HepG2 (cell line): ENCODE measurements around the gene NPPB. TPM values are rescaled to one million over a fixed set of nuclear protein-coding genes. Genes with fewer than 3 reads are reported as not detected.

Source experiments
- AGO2 ChIP-seq: fragments of 200-400 bp; formaldehyde crosslinking; optimal IDR thresholded peaks from 2 replicates; pipeline ENCODE3; 2017; ENCODE audit warnings: mild to moderate bottlenecking, low read depth, low read length, moderate library complexity
- ARHGAP35 ChIP-seq: sonication (generic); formaldehyde crosslinking; IDR thresholded peaks from 2 replicates; pipeline ENCODE4 v1.9.0; 2022; ENCODE audit warnings: mild to moderate bottlenecking, inconsistent platforms, moderate library complexity, missing genetic modification reagents, borderline replicate concordance
- ATF1 ChIP-seq: IDR thresholded peaks from 2 replicates; pipeline ENCODE4 v1.6.1; 2016; ENCODE audit warnings: mild to moderate bottlenecking, control low read depth
- BRD4 ChIP-seq: sonication (generic); formaldehyde crosslinking; IDR thresholded peaks from 2 replicates; pipeline ENCODE4 v1.4.0; 2020; ENCODE audit warnings: missing genetic modification reagents
- HNRNPH1 ChIP-seq: fragments of 200-400 bp; formaldehyde crosslinking; optimal IDR thresholded peaks from 2 replicates; pipeline ENCODE3; 2017; ENCODE audit warnings: mild to moderate bottlenecking, low read depth, low read length
- NFATC3 ChIP-seq: sonication (generic); formaldehyde crosslinking; IDR thresholded peaks from 2 replicates; pipeline ENCODE4 v1.5.1; 2020; ENCODE audit warnings: mild to moderate bottlenecking, missing genetic modification reagents
- NFRKB ChIP-seq: fragments of 450-650 bp; IDR thresholded peaks from 2 replicates; pipeline ENCODE4 v1.6.1; 2017
- PCBP2 ChIP-seq: fragments of 200-400 bp; formaldehyde crosslinking; optimal IDR thresholded peaks from 2 replicates; pipeline ENCODE3; 2018; ENCODE audit warnings: low read length, low read depth; ENCODE audit not compliant: poor library complexity, severe bottlenecking
- PHF20 ChIP-seq: sonication (generic); formaldehyde crosslinking; IDR thresholded peaks from 2 replicates; pipeline ENCODE4 v1.5.0; 2020; ENCODE audit warnings: mild to moderate bottlenecking, missing genetic modification reagents
- PLRG1 ChIP-seq: fragments of 450-650 bp; conservative IDR thresholded peaks from 2 replicates; pipeline ENCODE4 v1.6.1; 2016
- SNRNP70 ChIP-seq: fragments of 200-400 bp; formaldehyde crosslinking; IDR thresholded peaks from 2 replicates; pipeline ENCODE4 v1.6.1; 2017; ENCODE audit warnings: mild to moderate bottlenecking, low read depth, low read length, moderate library complexity
- THAP11 ChIP-seq: IDR thresholded peaks from 2 replicates; pipeline ENCODE4 v1.6.1; 2016; ENCODE audit warnings: missing biosample characterization, missing genetic modification reagents
- ZBTB7A ChIP-seq: sonication (generic); formaldehyde crosslinking; IDR thresholded peaks from 2 replicates; pipeline ENCODE4 v1.8.0; 2022; ENCODE audit warnings: mild to moderate bottlenecking, missing genetic modification reagents
- ZFP36L1 ChIP-seq: sonication (generic); formaldehyde crosslinking; IDR thresholded peaks from 2 replicates; pipeline ENCODE4 v1.8.0; 2022; ENCODE audit warnings: mild to moderate bottlenecking, missing genetic modification reagents, moderate library complexity
- ZNF282 ChIP-seq: fragments of 450-650 bp; IDR thresholded peaks from 2 replicates; pipeline ENCODE4 v1.6.1; 2018; ENCODE audit not compliant: partially characterized antibody
- ZNF431 ChIP-seq: sonication (generic); formaldehyde crosslinking; IDR thresholded peaks from 2 replicates; pipeline ENCODE4 v1.9.0; 2022; ENCODE audit warnings: missing genetic modification reagents, low read depth, mild to moderate bottlenecking, borderline replicate concordance
- ZNF678 ChIP-seq: sonication (generic); formaldehyde crosslinking; IDR thresholded peaks from 2 replicates; pipeline ENCODE4 v1.4.0; 2020; ENCODE audit warnings: mild to moderate bottlenecking, missing genetic modification reagents
- ZNF792 ChIP-seq: IDR thresholded peaks from 2 replicates; pipeline ENCODE4 v1.6.1; 2016
- ZSCAN12 ChIP-seq: sonication (generic); formaldehyde crosslinking; IDR thresholded peaks from 2 replicates; pipeline ENCODE4 v1.9.0; 2021; ENCODE audit warnings: mild to moderate bottlenecking, missing genetic modification reagents
- ZSCAN20 ChIP-seq: sonication (generic); formaldehyde crosslinking; IDR thresholded peaks from 2 replicates; pipeline ENCODE4 v1.4.0; 2020; ENCODE audit warnings: missing genetic modification reagents, mild to moderate bottlenecking, borderline replicate concordance
- ZSCAN31 ChIP-seq: sonication (generic); formaldehyde crosslinking; IDR thresholded peaks from 2 replicates; pipeline ENCODE4 v1.5.0; 2020; ENCODE audit warnings: low read depth, mild to moderate bottlenecking, missing genetic modification reagents
- polyA plus RNA-seq, 8 experiments: library from polyadenylated mRNA; depleted of rRNA in 3 of 8; stranded (reverse) in 7 of 8; unstranded in 1 of 8; fragments of >200 nt; fragmentation: Illumina TruSeq in 4 of 8; extraction: Trizol in 4 of 8; gene quantifications; 2 replicates each; pipeline versions ENCODE4 v1.2.1 to v1.2.3, GENCODE V29; 2011 to 2016; ENCODE audit warnings: low read depth in 4 of 8, missing spikeins in 1 of 8, mixed read lengths in 1 of 8; ENCODE audit not compliant: insufficient read depth in 1 of 8
- total RNA-seq, 5 experiments: library from RNA; depleted of rRNA; stranded (reverse); fragments of >200 nt; fragmentation: Illumina TruSeq; extraction: Trizol; gene quantifications; 2 replicates each; pipeline ENCODE4 v1.2.3, GENCODE V29; 2016; ENCODE audit warnings: low read depth in 1 of 5
- TF ChIP-seq, protein P1 (sequence below): sonication (generic); formaldehyde crosslinking; IDR thresholded peaks from 2 replicates; pipeline ENCODE4 v1.4.0; 2020; ENCODE audit warnings: missing genetic modification reagents, mild to moderate bottlenecking, borderline replicate concordance
- TF ChIP-seq, protein P2 (sequence below): sonication (generic); formaldehyde crosslinking; IDR thresholded peaks from 2 replicates; pipeline ENCODE4 v1.9.0; 2021; ENCODE audit warnings: missing genetic modification reagents, borderline replicate concordance
- TF ChIP-seq, protein P3 (sequence below): sonication (generic); formaldehyde crosslinking; IDR thresholded peaks from 2 replicates; pipeline ENCODE4 v1.8.1; 2023; ENCODE audit warnings: mild to moderate bottlenecking, moderate library complexity, missing genetic modification reagents
- TF ChIP-seq, protein P4 (sequence below): sonication (generic); formaldehyde crosslinking; IDR thresholded peaks from 2 replicates; pipeline ENCODE4 v1.9.0; 2022; ENCODE audit warnings: missing genetic modification reagents, mild to moderate bottlenecking, borderline replicate concordance

The NPPB gene
- total and polyA plus RNA-seq, 2 of the 13 experiments (the other 11 are each of a cell fraction or from before 2014, with no cell fraction given): 1.9 TPM; not detected in 1

GRCh38 chr1:11908095-11908675 lies 49.4 kb upstream of the NPPB start (continued):
- TF ChIP-seq NFATC3 (CRISPR knock-in tag): no peak
- peak; percentile 42 for TF ChIP-seq PCBP2
- TF ChIP-seq, protein P1, sequence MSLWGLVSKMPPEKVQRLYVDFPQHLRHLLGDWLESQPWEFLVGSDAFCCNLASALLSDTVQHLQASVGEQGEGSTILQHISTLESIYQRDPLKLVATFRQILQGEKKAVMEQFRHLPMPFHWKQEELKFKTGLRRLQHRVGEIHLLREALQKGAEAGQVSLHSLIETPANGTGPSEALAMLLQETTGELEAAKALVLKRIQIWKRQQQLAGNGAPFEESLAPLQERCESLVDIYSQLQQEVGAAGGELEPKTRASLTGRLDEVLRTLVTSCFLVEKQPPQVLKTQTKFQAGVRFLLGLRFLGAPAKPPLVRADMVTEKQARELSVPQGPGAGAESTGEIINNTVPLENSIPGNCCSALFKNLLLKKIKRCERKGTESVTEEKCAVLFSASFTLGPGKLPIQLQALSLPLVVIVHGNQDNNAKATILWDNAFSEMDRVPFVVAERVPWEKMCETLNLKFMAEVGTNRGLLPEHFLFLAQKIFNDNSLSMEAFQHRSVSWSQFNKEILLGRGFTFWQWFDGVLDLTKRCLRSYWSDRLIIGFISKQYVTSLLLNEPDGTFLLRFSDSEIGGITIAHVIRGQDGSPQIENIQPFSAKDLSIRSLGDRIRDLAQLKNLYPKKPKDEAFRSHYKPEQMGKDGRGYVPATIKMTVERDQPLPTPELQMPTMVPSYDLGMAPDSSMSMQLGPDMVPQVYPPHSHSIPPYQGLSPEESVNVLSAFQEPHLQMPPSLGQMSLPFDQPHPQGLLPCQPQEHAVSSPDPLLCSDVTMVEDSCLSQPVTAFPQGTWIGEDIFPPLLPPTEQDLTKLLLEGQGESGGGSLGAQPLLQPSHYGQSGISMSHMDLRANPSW: no peak; the same call in 1 of the 2 replicates
- no peak for TF ChIP-seq HNRNPH1
- peak; percentile 85 for TF ChIP-seq ZFP36L1 (CRISPR knock-in tag)
- 0 out of 2 replicates have a peak, but pooled peaks have one; percentile 23 for TF ChIP-seq BRD4 (CRISPR knock-in tag)
- TF ChIP-seq PHF20 (CRISPR knock-in tag): 0 out of 2 replicates have a peak, but pooled peaks have one; percentile 19
- TF ChIP-seq, protein P2, sequence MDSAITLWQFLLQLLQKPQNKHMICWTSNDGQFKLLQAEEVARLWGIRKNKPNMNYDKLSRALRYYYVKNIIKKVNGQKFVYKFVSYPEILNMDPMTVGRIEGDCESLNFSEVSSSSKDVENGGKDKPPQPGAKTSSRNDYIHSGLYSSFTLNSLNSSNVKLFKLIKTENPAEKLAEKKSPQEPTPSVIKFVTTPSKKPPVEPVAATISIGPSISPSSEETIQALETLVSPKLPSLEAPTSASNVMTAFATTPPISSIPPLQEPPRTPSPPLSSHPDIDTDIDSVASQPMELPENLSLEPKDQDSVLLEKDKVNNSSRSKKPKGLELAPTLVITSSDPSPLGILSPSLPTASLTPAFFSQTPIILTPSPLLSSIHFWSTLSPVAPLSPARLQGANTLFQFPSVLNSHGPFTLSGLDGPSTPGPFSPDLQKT (CRISPR knock-in tag): no peak
- no peak for TF ChIP-seq NFRKB
- TF ChIP-seq, protein P3, sequence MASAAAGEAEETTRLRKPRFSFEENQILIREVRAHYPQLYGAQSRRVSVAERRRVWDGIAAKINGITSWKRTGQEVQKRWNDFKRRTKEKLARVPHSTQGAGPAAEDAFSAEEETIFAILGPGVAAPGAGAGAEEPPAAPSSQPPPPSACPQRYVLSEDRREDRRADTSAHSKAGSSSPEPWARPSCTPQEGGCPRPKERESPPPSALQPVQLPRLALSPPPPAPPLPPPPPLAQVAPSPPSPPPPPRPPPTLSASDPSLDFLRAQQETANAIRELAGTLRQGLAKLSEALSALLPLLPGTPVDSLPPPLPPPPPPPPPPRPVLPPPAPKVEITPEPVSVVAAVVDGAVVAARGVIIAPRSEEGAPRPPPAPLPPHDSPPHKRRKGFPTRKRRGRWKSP (CRISPR knock-in tag): peak; percentile 85; the same call in 1 of the 2 replicates
- no peak for TF ChIP-seq PLRG1
- peak; percentile 82 for TF ChIP-seq ATF1
- TF ChIP-seq ZNF792 (CRISPR knock-in tag): peak; percentile 94
- peak; percentile 62; the same call in 1 of the 2 replicates for TF ChIP-seq ZNF431 (CRISPR knock-in tag)
- TF ChIP-seq ZSCAN20 (CRISPR knock-in tag): no peak; the same call in 1 of the 2 replicates
- peak; percentile 39; the same call in 1 of the 2 replicates for TF ChIP-seq ZBTB7A (CRISPR knock-in tag)
- TF ChIP-seq ZNF282: no peak
- TF ChIP-seq THAP11 (CRISPR knock-in tag): peak; percentile 82
- TF ChIP-seq ZSCAN31: 0 out of 2 replicates have a peak, but pooled peaks have one; percentile 21
- peak; percentile 43; the same call in 1 of the 2 replicates for TF ChIP-seq ZNF678 (CRISPR knock-in tag)
- TF ChIP-seq ARHGAP35 (CRISPR knock-in tag): no peak
- no peak for TF ChIP-seq AGO2
- no peak for TF ChIP-seq SNRNP70
- no peak; the same call in 1 of the 2 replicates for TF ChIP-seq ZSCAN12 (CRISPR knock-in tag)
- TF ChIP-seq, protein P4, sequence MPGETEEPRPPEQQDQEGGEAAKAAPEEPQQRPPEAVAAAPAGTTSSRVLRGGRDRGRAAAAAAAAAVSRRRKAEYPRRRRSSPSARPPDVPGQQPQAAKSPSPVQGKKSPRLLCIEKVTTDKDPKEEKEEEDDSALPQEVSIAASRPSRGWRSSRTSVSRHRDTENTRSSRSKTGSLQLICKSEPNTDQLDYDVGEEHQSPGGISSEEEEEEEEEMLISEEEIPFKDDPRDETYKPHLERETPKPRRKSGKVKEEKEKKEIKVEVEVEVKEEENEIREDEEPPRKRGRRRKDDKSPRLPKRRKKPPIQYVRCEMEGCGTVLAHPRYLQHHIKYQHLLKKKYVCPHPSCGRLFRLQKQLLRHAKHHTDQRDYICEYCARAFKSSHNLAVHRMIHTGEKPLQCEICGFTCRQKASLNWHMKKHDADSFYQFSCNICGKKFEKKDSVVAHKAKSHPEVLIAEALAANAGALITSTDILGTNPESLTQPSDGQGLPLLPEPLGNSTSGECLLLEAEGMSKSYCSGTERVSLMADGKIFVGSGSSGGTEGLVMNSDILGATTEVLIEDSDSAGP (CRISPR knock-in tag): no peak; the same call in 1 of the 2 replicates
